ENCODE measurements around the gene CCDC57. TPM values are rescaled to one million over a fixed set of nuclear protein-coding genes. Genes with fewer than 3 reads are reported as not detected.
A peak's percentile ranks its signal among the peaks of the same experiment; 100 is the strongest.

Gene CCDC57
- total RNA-seq, 1 donor from 2014 or later: 24.7 TPM

DNA sequence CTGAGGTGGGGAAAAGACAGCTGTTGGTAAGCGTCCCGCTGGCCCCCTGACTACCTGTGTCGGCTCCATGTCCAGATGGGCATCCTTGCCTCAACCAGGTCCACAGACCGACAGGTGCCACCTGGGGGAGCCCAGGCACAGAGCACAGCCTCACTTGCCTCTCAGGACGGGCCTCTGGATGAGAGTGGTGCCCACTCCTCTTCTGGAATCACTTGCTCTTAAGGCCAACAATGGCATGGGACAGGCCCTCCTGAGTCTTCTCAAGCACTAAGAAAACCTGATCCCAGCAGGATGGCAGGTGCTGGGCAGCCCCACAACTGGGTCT is 33.4 kb upstream of the CCDC57 start:
- DNase-seq: no peak

DNA sequence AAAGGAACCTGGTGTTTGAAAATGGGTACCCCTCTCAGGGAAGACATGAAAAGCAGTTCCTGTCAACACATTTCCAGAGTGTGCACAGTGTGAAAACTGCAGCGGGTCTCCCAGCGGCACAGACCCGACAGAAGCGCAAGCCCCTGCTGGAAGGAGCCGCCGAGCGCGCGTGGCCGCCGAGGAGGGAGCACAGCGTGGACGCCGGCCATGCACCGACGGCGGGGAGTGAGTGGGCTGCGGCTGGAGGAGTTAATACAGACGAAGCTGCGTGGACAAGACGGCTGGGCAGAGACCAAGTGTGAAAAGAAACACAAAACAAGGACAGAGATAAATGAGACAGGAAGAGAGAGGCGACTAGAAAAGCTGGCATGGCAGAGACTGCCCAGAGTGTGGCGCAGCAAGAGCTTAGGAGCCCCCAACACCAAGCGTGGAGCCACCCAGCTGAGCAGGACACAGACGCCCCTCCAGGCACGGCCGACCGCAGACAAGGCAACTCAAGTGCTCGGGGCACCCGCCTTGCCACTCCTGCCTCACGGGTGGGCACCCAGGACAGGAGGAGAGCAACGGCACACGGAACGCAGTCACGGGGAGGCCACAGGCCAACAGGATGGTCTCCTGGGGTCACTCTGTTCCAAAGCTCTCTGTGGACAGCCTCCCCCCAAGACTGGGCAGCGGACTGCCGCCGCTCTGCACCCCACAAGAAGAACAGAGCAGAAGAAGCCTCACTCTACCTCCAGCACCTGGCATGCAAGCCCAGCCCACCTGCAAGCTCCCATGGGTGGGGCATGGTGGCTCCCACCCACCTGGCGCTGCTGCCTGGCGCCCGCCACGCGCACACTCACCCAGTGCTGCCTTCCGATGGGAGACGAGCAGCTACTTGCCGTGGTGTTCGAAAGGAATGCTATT is 32.7 kb upstream of the CCDC57 start:
- no peak for DNase-seq

DNA sequence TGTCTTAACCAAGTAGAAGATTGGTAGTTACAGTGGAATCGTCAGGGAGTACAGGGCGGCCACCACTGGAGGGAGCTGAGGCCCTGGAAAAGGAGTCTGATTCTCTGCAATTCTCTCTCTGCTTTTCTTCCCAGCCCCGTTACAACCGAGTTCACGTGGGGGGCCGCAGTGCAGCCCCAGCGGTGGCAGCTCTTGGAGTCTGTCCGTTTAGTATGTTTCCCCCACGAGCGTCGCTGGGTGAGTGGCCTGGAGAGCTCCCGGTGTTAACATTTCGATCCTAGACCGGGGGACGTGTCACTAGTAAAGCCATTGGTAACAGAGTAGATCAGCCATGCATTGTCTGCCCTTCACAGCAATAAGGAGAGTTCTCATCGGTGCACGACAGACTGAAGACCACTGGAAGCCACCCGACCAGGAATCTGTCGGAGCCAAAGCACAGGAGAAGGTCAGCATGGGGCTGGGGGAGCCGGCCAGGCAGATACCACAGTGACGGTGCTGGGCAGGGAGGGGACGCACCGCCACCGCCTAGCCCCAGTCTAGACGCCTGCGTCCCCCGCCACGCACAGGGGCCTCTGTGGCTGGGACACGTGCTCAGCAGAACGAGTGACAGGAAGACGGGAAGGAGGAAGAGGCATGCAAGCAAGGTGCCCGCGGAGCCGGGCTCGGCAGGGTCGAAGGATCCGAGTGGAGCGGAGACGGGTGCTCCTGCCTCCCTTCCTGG is 31.9 kb upstream of the CCDC57 start:
- no peak for DNase-seq

DNA sequence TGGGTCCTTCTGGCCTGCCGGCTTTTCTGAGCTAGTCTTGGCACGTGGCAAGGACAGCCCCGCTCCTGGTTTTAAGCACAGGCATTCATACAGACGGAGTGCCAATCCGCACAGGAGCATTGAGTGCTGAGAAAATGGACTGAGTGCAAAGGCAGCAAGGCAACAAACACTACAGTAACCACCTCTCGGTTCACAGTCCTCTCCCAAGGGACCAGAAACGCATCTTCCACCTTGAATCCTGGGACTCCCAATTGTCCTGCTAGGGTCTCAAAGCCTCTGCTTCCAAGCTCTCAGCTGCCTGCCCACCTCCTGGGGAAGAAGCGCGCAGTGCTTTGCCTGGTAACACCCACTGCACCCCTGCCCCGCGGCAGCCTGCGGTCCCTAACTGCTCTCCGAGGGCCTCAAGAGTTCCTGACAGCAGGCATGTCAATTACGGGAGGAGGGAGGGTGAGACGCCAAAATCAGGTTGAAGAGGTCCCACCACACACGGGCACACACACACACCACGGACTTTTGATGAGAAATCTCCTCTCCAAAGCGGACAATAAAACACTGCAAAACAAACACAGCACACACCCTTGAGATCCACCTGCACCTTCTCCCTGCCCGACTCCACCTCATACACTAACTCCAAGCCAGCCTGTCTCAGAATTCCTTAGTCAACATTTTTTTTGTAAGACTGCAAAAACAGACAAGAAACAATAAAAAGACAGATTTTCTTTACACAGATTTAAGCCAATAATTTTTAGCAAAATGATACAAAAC is 31.2 kb upstream of the CCDC57 start:
- DNase-seq: no peak

DNA sequence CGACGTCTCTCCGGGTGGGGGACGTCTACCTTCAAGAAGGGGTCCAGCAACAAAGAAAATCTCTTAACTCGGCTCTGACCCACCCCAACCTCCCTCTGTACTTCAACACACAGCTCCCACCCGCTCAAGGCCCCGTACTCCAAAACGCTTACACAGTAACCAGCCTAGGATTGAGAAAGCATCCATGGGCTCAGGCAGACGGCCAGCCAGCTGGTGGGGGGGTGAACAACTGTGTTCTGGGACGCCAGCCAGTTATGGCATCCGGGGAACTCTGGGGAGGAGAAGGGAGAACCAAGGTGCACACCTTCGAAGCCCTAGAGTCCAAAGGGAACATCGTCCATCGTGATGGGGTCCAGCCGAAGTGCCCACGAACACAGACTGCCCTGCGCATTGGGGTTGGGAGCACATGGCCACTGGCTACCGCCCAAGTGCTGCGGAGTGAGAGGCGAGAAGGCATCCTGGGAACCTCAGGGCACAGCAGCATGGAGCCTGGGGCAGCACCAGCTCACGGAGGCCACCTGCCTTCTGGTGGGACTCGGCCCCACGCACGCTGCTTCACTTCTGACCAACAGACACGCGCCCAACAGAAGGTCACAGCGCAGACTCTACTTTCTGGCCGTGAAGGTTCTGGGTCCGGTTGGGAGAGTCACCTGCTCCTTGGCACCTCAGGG is 30.5 kb upstream of the CCDC57 start:
- DNase-seq: peak; percentile 92

DNA sequence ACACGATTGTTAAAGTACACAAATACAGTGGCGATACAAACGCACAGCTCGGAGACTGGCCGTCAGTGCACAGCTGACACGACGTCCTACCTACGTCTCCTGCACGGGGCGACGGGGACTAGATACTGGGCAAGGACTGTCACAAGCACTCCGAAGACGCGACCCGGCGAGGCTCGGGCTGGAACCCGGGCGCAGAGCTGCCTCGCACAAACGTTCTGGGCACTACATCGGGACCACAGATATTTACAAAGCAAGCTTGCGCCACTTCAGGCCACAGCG is 30.0 kb upstream of the CCDC57 start:
- DNase-seq: no peak

DNA sequence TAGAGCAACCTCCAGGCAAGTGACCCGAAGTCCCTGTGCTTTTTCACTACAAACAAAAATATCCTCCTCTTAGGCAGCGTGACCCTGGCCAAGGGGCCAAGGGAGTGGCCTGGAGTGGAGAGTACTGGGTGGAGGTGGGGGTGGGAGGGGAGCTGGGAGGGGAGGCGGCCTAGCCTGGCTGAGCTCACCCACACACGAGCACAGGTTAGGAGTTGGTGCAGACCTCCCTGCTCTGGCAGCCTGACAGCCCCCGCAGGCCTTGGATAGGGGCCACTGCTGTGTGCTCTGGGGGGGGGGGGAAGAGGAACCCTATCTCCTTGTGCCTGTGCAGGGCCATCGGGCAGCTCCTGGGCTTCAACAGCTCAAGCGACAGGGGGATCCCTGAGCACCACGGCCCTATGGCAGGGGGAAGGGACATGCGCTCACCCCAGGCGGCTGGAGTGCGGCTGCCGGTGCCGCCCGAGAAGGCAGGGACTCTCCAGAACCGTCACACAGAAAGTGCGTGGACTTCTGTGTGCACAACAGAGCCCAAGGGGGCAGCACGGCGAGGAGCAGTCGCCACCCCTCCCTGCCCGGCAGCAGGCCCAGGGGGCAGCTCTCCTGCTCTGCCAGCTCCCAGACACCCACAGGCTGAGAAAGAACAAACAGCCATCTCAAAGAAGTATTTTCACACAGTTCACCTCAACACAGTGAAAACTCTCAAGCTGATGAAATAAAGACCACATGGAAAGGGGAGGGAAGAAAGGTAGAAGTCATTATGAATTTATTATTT is 29.5 kb upstream of the CCDC57 start:
- DNase-seq: no peak

DNA sequence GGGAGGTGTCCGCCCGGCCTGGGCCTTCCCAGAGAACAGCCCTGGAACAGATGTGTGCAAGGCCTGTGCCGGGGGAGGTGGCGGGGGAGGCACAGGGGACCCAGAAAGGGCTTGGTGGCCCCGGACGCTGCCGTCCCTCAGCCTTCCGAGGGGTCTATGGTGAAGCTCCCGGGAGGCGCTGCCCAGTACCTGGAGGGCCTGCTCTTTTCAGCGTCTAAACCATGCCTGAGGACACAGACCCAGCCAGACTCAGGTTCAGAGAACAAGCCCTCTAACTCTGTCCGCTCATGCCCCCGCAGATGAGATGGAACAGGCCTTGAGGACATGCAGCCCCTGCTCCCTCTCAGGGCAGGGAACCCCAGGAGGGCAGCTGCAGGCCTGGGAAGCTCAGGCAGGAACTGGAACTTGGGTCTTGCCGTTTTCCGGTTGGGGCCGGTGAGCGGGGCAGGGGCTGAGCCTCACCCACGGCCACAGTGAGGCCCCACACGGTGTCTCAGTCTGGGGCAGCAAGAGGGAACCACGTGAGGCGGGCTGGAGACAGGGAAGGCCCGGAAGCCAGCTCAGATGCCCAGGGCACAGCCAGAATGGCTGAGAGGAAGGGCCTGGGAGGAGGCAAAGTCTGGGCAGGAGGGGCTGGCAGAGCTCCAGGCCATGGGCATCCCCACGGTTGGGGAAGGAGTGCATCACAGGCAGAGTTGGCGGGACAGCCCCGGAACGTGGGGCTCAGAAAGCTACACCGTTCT is 28.7 kb upstream of the CCDC57 start:
- DNase-seq: peak; percentile 66

DNA sequence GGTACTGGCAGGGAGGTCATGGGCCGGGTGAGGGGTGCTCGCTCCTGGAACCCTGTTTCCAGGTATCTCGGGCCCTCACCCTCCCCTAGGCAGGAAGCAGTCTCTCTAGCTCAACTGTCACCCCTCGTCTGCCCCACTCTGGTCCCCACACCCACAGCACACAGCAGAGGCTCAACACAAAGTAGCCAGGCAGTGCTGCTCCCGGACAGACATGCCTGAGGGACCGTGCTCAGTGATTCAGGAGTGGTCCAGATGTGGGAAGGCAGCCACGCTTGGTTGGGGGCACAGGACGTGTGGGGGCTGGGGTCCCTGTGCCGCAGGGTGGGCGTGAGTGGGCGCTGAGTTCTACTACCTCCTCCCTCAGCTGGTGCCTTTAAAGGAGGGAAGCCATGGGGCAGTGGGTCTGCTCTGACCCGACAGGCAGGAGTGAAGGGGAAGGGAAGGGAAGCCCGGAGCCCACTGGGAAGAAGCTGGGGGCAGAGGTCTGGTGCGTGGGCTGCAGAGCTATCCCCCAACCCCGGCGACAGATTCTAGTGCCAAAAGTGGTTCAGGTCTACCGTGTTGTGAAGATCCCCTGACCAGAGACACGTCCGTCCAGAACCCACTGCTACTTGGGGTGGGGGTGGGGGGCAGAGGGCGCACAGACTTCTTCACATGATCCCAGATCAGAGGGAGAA is 28.0 kb upstream of the CCDC57 start:
- no peak for DNase-seq

DNA sequence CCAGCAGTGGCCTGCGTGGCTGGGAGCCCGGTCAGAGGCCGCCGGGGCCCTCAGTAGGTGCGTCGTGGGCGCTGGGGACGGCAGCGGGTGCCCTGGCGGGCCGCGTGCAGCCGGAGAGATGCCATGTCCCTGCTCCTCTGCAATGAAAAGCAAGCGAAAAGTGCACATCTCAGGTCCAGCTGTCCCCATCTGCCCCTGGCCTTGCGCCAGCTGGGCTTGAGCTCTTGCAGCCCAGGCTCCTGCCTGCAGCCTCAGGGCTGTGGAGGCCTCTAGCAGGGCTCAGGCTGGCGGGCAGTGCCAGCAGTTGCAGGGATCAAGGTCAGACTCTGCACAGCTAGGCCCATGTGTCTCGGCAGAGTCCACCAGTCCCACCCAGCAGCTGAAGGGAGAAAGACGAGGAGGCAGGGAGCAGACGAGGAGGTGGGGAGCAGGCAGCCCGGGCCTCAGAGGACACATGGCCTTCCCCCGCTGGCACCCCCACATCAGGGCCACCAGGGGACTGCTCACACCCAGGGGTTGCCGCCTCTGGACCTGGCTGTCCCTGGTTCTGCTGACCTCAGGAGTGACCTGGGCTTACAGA is 27.4 kb upstream of the CCDC57 start:
- DNase-seq: peak; percentile 82

DNA sequence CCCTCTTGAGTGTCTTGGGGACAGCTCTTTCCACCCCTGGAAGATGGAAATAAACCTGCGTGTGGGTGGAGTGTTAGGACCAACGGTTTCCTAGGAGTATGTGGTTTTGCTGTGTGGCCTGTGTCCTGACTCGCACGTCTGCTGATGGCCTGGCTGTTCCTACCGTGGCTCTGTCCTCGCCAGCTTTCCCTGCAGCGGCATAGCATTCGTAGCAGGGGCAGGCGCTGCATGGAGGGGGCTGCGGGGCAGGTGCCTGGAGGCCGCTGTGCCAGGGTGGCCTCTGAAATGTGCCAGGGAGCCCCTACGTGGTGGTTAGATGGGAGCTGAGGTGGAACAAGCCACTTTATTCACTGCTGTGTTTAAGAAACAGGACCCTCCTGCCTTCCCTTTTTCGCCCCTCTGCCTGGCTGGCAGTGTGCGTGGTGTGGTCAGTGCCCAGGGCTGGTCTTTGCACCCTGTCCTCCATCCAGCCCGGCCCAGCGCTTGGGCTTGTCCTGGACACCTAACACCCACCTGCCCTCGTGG is 26.8 kb upstream of the CCDC57 start:
- DNase-seq: no peak

DNA sequence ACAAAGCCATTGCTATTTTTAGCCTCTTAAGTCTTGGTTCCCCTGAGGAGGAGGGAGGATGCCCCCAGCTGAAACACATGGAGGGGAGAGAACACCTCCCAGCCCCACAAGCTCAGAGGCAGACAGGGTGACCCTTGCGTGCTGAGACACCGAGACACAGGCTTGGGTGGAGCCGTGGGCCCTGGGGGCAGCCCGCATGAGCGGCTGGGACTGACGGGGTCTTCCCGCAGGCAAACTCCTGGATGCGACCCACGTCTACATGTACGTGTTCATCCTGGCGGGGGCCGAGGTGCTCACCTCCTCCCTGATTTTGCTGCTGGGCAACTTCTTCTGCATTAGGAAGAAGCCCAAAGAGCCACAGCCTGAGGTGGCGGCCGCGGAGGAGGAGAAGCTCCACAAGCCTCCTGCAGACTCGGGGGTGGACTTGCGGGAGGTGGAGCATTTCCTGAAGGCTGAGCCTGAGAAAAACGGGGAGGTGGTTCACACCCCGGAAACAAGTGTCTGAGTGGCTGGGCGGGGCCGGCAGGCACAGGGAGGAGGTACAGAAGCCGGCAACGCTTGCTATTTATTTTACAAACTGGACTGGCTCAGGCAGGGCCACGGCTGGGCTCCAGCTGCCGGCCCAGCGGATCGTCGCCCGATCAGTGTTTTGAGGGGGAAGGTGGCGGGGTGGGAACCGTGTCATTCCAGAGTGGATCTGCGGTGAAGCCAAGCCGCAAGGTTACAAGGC is 26.0 kb upstream of the CCDC57 start:
- peak; percentile 81 for DNase-seq

DNA sequence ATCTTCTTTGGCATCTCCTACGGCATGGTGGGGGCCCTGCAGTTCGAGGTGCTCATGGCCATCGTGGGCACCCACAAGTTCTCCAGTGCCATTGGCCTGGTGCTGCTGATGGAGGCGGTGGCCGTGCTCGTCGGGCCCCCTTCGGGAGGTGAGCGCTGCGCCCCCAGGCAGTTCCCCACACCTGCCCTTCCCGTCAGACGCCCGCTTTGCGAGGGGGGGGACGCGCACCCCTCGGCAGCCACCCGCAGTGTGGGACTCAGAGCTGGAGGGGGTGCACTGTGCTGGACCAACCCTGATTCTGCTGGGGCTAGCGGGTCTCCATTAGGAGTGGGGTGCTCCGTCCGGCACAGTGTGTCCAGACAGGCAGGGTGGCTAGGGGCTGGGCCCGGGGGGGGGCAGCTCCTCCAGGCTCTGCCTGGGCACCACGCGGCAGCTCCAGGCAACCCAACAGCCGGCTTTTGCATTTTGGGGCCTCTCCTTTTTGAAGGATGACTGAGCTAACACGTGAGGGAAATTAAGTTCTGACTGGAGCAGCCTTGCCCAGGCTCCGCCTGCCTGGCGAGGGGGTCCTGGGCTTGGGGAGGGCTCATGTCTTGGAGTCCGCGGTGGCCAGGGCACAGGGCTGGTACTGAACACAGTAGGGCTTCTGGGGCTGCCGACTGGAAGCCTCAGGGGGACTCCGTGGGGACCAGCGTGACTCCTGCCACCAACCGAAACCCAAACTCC is 25.3 kb upstream of the CCDC57 start:
- no peak for DNase-seq

DNA sequence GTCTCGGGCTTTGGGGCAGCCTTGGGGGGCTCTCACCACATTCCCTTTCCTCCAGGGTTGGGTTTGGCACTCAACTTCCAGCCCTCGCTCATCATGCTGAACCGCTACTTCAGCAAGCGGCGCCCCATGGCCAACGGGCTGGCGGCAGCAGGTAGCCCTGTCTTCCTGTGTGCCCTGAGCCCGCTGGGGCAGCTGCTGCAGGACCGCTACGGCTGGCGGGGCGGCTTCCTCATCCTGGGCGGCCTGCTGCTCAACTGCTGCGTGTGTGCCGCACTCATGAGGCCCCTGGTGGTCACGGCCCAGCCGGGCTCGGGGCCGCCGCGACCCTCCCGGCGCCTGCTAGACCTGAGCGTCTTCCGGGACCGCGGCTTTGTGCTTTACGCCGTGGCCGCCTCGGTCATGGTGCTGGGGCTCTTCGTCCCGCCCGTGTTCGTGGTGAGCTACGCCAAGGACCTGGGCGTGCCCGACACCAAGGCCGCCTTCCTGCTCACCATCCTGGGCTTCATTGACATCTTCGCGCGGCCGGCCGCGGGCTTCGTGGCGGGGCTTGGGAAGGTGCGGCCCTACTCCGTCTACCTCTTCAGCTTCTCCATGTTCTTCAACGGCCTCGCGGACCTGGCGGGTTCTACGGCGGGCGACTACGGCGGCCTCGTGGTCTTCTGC is 24.6 kb upstream of the CCDC57 start:
- no peak for DNase-seq

DNA sequence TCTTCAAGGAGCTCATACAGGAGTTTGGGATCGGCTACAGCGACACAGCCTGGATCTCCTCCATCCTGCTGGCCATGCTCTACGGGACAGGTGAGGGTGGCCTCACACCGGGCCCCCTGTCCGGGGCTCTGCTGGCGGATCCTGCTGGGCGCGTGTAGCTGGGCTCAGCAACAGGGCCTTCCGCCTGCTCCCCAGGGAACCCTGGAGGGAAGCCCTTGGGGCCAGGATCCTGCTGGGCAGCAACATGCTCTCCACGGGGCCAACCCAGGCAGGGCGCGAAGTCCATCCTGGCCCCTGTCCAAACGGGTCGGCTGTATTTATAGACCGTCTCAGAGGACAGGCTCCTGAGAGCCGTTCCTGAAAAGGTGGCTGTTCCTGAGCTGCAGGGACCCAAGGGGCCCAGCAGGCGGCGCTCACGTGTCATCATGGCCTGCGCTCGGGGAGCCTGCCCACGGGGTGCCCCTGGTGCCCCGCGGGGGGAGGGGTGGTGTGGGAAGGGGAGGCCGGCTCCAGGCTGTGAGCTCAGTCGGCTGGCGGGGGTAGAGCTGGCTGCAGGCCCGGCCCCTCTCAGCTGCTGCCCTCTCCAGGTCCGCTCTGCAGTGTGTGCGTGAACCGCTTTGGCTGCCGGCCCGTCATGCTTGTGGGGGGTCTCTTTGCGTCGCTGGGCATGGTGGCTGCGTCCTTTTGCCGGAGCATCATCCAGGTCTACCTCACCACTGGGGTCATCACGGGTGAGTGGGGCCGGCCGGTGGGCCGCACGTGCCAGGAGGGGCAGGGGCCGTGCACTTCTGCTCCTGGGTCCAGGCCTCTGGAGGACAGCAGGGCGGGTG is 23.7 kb upstream of the CCDC57 start:
- DNase-seq: peak; percentile 93

DNA sequence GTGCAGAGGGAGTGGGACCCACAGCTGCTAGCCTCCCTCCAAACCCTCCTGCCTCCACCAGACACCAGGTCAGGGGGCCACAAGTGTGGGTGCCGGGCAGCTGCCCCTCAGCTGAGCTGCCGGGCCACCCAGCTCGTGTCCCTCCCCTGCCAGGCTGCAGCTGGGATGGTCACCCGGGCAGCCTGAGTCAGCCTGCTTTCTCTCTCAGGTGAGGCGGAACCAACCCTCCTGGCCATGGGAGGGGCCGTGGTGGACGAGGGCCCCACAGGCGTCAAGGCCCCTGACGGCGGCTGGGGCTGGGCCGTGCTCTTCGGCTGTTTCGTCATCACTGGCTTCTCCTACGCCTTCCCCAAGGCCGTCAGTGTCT is 23.1 kb upstream of the CCDC57 start:
- no peak for DNase-seq
